ENCODE data around the gene REXO4.

DNA sequence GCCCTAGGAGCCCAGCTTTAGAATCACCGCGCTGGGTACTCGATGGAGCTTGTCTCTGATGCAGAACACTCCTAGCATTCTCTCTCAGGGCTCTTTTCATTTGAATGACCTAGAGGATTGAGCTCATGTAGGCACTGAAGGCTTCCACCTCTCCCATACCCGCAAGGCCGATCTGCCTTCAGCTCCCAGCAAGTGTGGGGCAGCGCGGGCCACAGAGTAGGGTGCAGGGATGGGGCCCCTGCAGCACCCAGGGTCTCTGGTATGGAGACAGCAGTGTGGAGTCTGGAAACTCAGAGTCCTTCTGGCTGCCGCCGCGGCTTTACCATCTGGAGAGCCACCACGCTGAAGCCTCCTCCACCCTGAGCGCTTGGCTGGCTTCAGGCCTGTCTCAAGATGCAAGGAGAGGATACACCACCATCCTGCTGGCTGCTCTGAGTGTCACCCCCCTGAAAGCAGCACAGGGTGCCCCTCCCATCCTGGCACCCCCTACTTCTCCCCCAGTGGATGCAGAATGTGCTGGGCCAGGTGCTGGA is 28.7 kb downstream of the REXO4 start:
- TF ChIP-seq EP300 (IDR thresholded peaks at IDR 0.05) (no peak), POLR2AphosphoS5 (IDR thresholded peaks at IDR 0.05) (no peak)

Data from sigmoid colon (tissue), 4 donors.